ENCODE measurements around the gene PGBD1.
A peak's percentile ranks its signal among the peaks of the same experiment; 100 is the strongest.

The PGBD1 gene

GRCh38 chr6:28335564-28336283 lies 54.4 kb downstream of the PGBD1 start, which contains the start of gene ZSCAN31:
ZSCAN31 (minus strand) TSS chr6:28336148; CDS start chr6:28329683, 6,465 bp downstream.
- DNase-seq (ENCODE audit: low read depth): peak; percentile 62

GRCh38 chr6:28336284-28337120 lies 55.1 kb downstream of the PGBD1 start:
- no peak for DNase-seq (ENCODE audit: low read depth)

GRCh38 chr6:28337121-28337520 lies 55.7 kb downstream of the PGBD1 start:
- DNase-seq (ENCODE audit: low read depth): no peak

GRCh38 chr6:28340310-28341095 lies 59.1 kb downstream of the PGBD1 start:
- no peak for DNase-seq (ENCODE audit: low read depth)

- no peak for DNase-seq (ENCODE audit: low read depth)
These were observed 62.7 kb downstream of the PGBD1 start for GRCh38 chr6:28343898-28344677.

- DNase-seq (ENCODE audit: low read depth): no peak
These were observed 63.8 kb downstream of the PGBD1 start for GRCh38 chr6:28345201-28345600.

- no peak for DNase-seq (ENCODE audit: low read depth)
These were observed 65.7 kb downstream of the PGBD1 start for GRCh38 chr6:28347119-28347518.

- no peak for DNase-seq (ENCODE audit: low read depth)
These were observed 68.0 kb downstream of the PGBD1 start for GRCh38 chr6:28349344-28349891.

GRCh38 chr6:28349892-28350737 lies 68.7 kb downstream of the PGBD1 start, which contains the start of gene ZKSCAN3:
ZKSCAN3 (plus strand) TSS chr6:28349947; CDS start chr6:28359587, 9,640 bp downstream.
- peak; percentile 80 for DNase-seq (ENCODE audit: low read depth)

GRCh38 chr6:28351087-28351486 lies 69.7 kb downstream of the PGBD1 start:
- no peak for DNase-seq (ENCODE audit: low read depth)

GRCh38 chr6:28351493-28351925 lies 70.1 kb downstream of the PGBD1 start:
- no peak for DNase-seq (ENCODE audit: low read depth)

Data from stimulated activated CD8-positive, alpha-beta memory T cell treated with anti-CD3 and anti-CD28 coated beads, Interleukin-4, amount 100 ng/mL, for 24 hours (primary cell).